Progenitor cell of endocrine pancreas (in vitro differentiated cells): ENCODE measurements around the gene DYSF. TPM values are rescaled to one million over a fixed set of nuclear protein-coding genes. Genes with fewer than 3 reads are reported as not detected.
A peak's percentile ranks its signal among the peaks of the same experiment; 100 is the strongest.

Experiments used
- DNase-seq: peaks from one replicate; pipeline ENCODE4 v3.0.0; 2021; ENCODE audit warnings: low spot score; ENCODE audit not compliant: unreplicated experiment
- H3K27ac Mint-ChIP-seq: 2 replicates; pipeline ENCODE4 v1.8.0; 2021; ENCODE audit warnings: mild to moderate bottlenecking, moderate library complexity, mixed read lengths
- H3K27me3 Mint-ChIP-seq: 2 replicates; pipeline ENCODE4 v1.8.0; 2021; ENCODE audit warnings: mixed read lengths
- H3K36me3 Mint-ChIP-seq: 2 replicates; pipeline ENCODE4 v1.8.0; 2022; ENCODE audit warnings: mixed read lengths; ENCODE audit not compliant: insufficient read depth
- H3K4me1 Mint-ChIP-seq: 2 replicates; pipeline ENCODE4 v1.8.0; 2021; ENCODE audit warnings: low read depth, mixed read lengths
- H3K4me3 Mint-ChIP-seq: 2 replicates; pipeline ENCODE4 v1.8.0; 2021; ENCODE audit warnings: low read depth, mild to moderate bottlenecking, moderate library complexity, mixed read lengths
- H3K9me3 Mint-ChIP-seq: 2 replicates; pipeline ENCODE4 v1.8.0; 2021; ENCODE audit warnings: low read depth, mixed read lengths
- total RNA-seq: library from RNA; stranded (reverse); gene quantifications from 2 replicates; pipeline ENCODE4 v1.2.1, GENCODE V29; 2021
- TF ChIP-seq, protein P1 (sequence below): fragments of 200-600 bp; sonication (generic); IDR thresholded peaks from one replicate; pipeline ENCODE4 v1.5.0; 2021; ENCODE audit warnings: antibody characterized with exemption, mild to moderate bottlenecking; ENCODE audit not compliant: unreplicated experiment

DYSF gene
- total RNA-seq, 1 donor from 2014 or later: 1.4 TPM

DNA sequence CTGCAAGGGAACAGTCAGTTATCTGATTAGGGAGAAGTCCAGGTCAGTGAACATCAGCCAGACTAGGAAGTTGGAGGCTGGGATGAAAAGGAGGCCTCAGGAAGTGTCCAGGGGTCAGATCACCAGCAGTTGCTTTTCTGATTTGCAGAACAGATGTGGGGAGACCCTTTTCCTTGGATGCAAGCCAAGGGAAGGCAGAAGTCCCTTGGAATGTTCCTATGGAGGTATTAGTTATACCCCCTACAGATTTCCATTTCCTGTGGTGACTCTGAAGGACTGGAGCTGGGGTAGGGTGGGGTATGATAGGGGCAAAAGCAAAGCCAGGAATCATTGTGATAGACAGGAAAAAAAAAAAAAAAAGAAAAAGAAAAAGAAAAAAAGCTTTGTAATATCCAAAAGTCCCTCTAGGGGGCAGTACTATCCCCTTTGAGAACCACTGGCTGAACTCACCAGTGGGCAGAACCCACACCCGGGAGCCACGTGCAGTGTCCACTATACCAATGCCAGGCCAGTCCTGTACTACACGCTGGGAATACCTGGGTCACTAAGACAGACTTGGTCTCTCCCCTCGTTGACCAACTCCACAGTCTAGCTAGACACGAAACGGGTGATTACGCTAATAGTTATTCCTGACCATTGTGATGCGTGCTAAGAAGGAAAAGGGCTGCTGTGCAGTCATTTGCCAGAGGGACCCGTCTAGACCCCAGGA, 7.4 kb downstream of the DYSF start:
- H3K27ac Mint-ChIP-seq: no peak overlapping the region

DNA sequence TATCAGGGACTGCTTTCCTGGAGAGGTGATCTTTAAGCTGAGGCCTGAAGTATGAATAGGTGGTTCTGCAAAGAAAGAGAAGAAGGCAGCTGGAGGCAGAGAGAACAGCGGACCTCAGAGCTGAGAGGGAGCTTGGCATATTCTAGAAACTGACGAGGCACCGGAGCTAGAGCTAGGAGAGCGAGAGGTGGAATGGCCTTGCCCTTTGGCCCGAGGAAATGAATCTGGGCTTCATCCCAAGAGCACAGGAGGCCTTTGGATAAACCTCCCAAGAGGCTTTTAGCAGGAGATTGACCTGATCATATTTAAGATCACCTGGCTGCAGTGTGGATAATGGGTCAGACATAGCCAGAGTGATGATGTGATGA, 7.9 kb downstream of the DYSF start:
- peaks cover 4% of the 10 kb centered on the region for H3K4me1 Mint-ChIP-seq
- H3K9me3 Mint-ChIP-seq: no peaks in the 10 kb centered on the region
- H3K4me3 Mint-ChIP-seq: no peak overlapping the region
- H3K27me3 Mint-ChIP-seq: peaks cover 12% of the 10 kb centered on the region
- no peak overlapping the region for H3K27ac Mint-ChIP-seq
- H3K36me3 Mint-ChIP-seq: no peaks in the 10 kb centered on the region
- no peak for DNase-seq
- TF ChIP-seq, protein P1, sequence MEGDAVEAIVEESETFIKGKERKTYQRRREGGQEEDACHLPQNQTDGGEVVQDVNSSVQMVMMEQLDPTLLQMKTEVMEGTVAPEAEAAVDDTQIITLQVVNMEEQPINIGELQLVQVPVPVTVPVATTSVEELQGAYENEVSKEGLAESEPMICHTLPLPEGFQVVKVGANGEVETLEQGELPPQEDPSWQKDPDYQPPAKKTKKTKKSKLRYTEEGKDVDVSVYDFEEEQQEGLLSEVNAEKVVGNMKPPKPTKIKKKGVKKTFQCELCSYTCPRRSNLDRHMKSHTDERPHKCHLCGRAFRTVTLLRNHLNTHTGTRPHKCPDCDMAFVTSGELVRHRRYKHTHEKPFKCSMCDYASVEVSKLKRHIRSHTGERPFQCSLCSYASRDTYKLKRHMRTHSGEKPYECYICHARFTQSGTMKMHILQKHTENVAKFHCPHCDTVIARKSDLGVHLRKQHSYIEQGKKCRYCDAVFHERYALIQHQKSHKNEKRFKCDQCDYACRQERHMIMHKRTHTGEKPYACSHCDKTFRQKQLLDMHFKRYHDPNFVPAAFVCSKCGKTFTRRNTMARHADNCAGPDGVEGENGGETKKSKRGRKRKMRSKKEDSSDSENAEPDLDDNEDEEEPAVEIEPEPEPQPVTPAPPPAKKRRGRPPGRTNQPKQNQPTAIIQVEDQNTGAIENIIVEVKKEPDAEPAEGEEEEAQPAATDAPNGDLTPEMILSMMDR: no peak

More for the DNA sequence above, 7.4 kb downstream of the DYSF start:
- Mint-ChIP-seq H3K9me3 (no peaks in the 10 kb centered on the region), H3K36me3 (no peaks in the 10 kb centered on the region), H3K4me3 (no peak overlapping the region), H3K27me3 (peaks cover 14% of the 10 kb centered on the region), H3K4me1 (peaks cover 9% of the 10 kb centered on the region)
- TF ChIP-seq, protein P1: peak; percentile 60
- no peak for DNase-seq

DNA sequence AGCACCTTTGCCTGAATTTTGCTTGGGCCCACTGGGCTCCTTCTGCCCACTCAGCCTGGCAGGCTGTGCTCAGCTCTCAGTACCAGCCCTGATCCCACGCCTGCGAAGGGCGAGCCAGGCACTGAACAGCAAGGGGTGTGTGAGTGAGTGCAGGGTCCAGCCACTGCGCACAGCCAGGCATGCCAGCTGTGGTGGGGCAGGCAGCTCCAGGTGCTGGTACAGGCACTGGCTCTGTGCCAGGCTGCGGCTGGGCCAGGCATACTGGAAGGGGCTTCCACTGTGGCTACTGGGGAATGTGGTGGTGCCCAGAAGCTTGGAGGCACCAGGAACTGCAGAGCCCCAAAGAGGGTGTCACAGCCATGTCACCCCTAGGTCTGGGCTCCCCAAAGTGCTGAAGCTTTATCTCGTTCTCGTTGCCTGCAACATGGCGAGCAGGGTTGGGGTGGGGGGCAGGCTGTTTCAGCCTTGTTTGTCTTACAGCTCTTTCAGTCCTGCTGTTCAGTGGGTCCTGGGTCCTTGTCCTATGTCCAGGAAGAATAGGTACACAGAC, 8.8 kb downstream of the DYSF start:
- H3K27ac Mint-ChIP-seq: no peak overlapping the region
- no peaks in the 10 kb centered on the region for H3K36me3 Mint-ChIP-seq
- no peak overlapping the region for H3K4me3 Mint-ChIP-seq
- DNase-seq: no peak
- no peaks in the 10 kb centered on the region for H3K9me3 Mint-ChIP-seq
- TF ChIP-seq, protein P1: no peak
- peaks cover 16% of the 10 kb centered on the region for H3K27me3 Mint-ChIP-seq
- peaks cover 4% of the 10 kb centered on the region for H3K4me1 Mint-ChIP-seq

- no peak overlapping the region for H3K4me3 Mint-ChIP-seq
- H3K4me1 Mint-ChIP-seq: peaks cover 5% of the 10 kb centered on the region
- no peaks in the 10 kb centered on the region for H3K36me3 Mint-ChIP-seq
- TF ChIP-seq, protein P1: no peak
- peaks cover 23% of the 10 kb centered on the region for H3K27me3 Mint-ChIP-seq
- H3K27ac Mint-ChIP-seq: no peak overlapping the region
- H3K9me3 Mint-ChIP-seq: no peaks in the 10 kb centered on the region
- DNase-seq: no peak
Measured at GRCh38 chr2:71462641-71463341, 9.4 kb downstream of the DYSF start.

GRCh38 chr2:71463342-71463654, 9.9 kb downstream of the DYSF start:
- H3K4me1 Mint-ChIP-seq: peaks cover 5% of the 10 kb centered on the region
- peaks cover 28% of the 10 kb centered on the region for H3K27me3 Mint-ChIP-seq
- DNase-seq: no peak
- no peaks in the 10 kb centered on the region for H3K36me3 Mint-ChIP-seq
- TF ChIP-seq, protein P1: no peak
- H3K9me3 Mint-ChIP-seq: no peaks in the 10 kb centered on the region
- no peak overlapping the region for H3K27ac Mint-ChIP-seq
- no peak overlapping the region for H3K4me3 Mint-ChIP-seq
